SH-SY5Y (cell line): ENCODE data around the gene HYDIN.

ENCODE experiments used
- GATA2 ChIP-seq: IDR thresholded peaks from 2 replicates; pipeline ENCODE4 v1.6.1; 2011; ENCODE audit warnings: mild to moderate bottlenecking, low read depth, low read length
- GATA3 ChIP-seq: IDR thresholded peaks from 2 replicates; pipeline ENCODE4 v1.6.1; 2011; ENCODE audit warnings: low read depth, mild to moderate bottlenecking, low read length, moderate library complexity

- TF ChIP-seq GATA2 (no peak), GATA3 (no peak)
Observed at GRCh38 chr16:70803319-70803718, 427.2 kb downstream of the HYDIN start.
